ENCODE data around the gene CAPN11. TPM values are rescaled to one million over a fixed set of nuclear protein-coding genes. Genes with fewer than 3 reads are reported as not detected.

Gene CAPN11
- total RNA-seq, 1 experiment from 2014 or later: not detected

DNA sequence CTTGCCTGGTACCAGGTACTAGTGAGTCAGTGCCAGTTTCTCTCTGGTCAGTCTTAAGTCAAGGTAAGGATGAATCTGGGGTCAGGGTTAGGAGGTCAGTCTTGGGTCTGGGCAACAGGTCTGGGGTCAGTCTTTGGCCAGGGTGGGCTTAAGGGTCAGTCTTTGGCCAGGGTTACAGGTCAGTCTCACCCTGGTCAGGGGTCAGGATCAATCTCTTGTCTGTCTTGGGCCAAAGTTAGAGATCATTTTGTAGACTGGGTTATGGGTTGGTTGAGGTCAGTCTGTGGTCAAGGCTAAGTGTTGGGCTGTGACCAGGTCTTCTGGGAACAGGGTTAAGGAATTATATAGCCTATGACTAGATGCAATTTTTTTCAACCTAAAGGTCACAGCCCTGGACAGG, 12.8 kb upstream of the CAPN11 start:
- Histone ChIP-seq H2AFZ (ENCODE audit: low read depth, low read length, poor library complexity, severe bottlenecking) (no peak overlapping the region), H3K27me3 (ENCODE audit: insufficient read depth, low read length) (no peaks in the 10 kb centered on the region), H3K9me3 (ENCODE audit: control insufficient read depth in 1 of 2, insufficient read depth in 1 of 2, low read depth in 1 of 2, low read length in 2 of 2) (no peaks in the 10 kb centered on the region), H3K4me3 (replicated peaks in 1 of 2; ENCODE audit: low read depth in 1 of 2, low read length in 2 of 2) (no peak overlapping the region), H3K79me2 (ENCODE audit: insufficient read depth, low read length) (no peaks in the 10 kb centered on the region), H3K9me2 (ENCODE audit: insufficient read depth) (no peaks in the 10 kb centered on the region), H3K36me3 (ENCODE audit: control insufficient read depth in 1 of 2, insufficient read depth in 2 of 2, low read length in 2 of 2) (peaks cover 20 to 22% of the 10 kb centered on the region in 2 experiments; a peak in 3 of 4 replicates), H3K4me2 (ENCODE audit: low read length) (no peak overlapping the region), H4K20me1 (ENCODE audit: insufficient read depth) (no peaks in the 10 kb centered on the region), H3K9ac (ENCODE audit: low read length) (no peak overlapping the region), H3K27ac (ENCODE audit: low read depth, low read length) (no peak overlapping the region), H3K4me1 (ENCODE audit: control insufficient read depth in 1 of 2, insufficient read depth in 2 of 2, low read length in 2 of 2) (no peaks in the 10 kb centered on the region)
- ChIA-PET RAD21 (ENCODE audit: low non-redundant PET in 1 of 2, low total read pairs in 2 of 2, uncharacterized antibody in 2 of 2, unreplicated experiment in 2 of 2) (no interaction called here), POLR2A (no interaction called here), CTCF (no interaction called here)
- no peak for TF ChIP-seq SRF (IDR thresholded peaks at IDR 0.05; ENCODE audit: low read depth)
- TF ChIP-seq ZNF274 (IDR thresholded peaks at IDR 0.05; ENCODE audit: low read depth, low read length): no peak
- no peak for TF ChIP-seq ATF3 (IDR thresholded peaks at IDR 0.05)
- TF ChIP-seq, protein P1, sequence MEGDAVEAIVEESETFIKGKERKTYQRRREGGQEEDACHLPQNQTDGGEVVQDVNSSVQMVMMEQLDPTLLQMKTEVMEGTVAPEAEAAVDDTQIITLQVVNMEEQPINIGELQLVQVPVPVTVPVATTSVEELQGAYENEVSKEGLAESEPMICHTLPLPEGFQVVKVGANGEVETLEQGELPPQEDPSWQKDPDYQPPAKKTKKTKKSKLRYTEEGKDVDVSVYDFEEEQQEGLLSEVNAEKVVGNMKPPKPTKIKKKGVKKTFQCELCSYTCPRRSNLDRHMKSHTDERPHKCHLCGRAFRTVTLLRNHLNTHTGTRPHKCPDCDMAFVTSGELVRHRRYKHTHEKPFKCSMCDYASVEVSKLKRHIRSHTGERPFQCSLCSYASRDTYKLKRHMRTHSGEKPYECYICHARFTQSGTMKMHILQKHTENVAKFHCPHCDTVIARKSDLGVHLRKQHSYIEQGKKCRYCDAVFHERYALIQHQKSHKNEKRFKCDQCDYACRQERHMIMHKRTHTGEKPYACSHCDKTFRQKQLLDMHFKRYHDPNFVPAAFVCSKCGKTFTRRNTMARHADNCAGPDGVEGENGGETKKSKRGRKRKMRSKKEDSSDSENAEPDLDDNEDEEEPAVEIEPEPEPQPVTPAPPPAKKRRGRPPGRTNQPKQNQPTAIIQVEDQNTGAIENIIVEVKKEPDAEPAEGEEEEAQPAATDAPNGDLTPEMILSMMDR (IDR thresholded peaks at IDR 0.05 in 2 of 3, conservative IDR thresholded peaks at IDR 0.05 in 1 of 3; ENCODE audit: borderline replicate concordance in 1 of 3, insufficient read depth in 1 of 3, low read depth in 2 of 3, low read length in 2 of 3): no peak
- TF ChIP-seq ZBTB33 (IDR thresholded peaks at IDR 0.05; ENCODE audit: extremely low read depth, insufficient replicate concordance, low read length): no peak
- TF ChIP-seq JUND (IDR thresholded peaks at IDR 0.05): no peak
- DNase-seq (ENCODE audit: low read depth, low spot score) (no peak), ATAC-seq (no peak)
- intact Hi-C loops (cut with micrococcal nuclease): no loop called here
- BruUV-seq (replicated peaks): no TSS peak

Measured in HCT116 (cell line).